HepG2 (cell line): ENCODE measurements around the gene TEAD1. TPM values are rescaled to one million over a fixed set of nuclear protein-coding genes. Genes with fewer than 3 reads are reported as not detected.

Source experiments
- AHR ChIP-seq: IDR thresholded peaks from 2 replicates; pipeline ENCODE4 v1.6.1; 2018; ENCODE audit warnings: missing genetic modification reagents, missing compliant biosample characterization
- EP300 ChIP-seq, 3 experiments: sonication (generic) in 1 of 3; formaldehyde crosslinking in 1 of 3; IDR thresholded peaks; 2 replicates each; pipeline versions ENCODE4 v1.5.1 to v1.6.1; 2011 to 2020; ENCODE audit warnings: low read depth in 2 of 3, low read length in 2 of 3, borderline replicate concordance in 1 of 3, improper control_type of control experiment in 1 of 3, mild to moderate bottlenecking in 1 of 3, missing genetic modification reagents in 1 of 3, moderate library complexity in 1 of 3
- FOXP1 ChIP-seq, 2 experiments: fragments of 450-650 bp in 1 of 2; IDR thresholded peaks; 2 replicates each; pipeline ENCODE4 v1.6.1; 2017 to 2018; ENCODE audit warnings: antibody characterized with exemption in 1 of 2
- GRHL1 ChIP-seq: sonication (generic); formaldehyde crosslinking; conservative IDR thresholded peaks from 2 replicates; pipeline ENCODE4 v1.8.0; 2022; ENCODE audit warnings: missing genetic modification reagents
- HES4 ChIP-seq: sonication (generic); formaldehyde crosslinking; IDR thresholded peaks from 2 replicates; pipeline ENCODE4 v1.9.0; 2021; ENCODE audit warnings: mild to moderate bottlenecking, missing genetic modification reagents, borderline replicate concordance
- MIER2 ChIP-seq: IDR thresholded peaks from 2 replicates; pipeline ENCODE4 v1.6.1; 2016; ENCODE audit warnings: missing biosample characterization, missing genetic modification reagents
- NR2F2 ChIP-seq: IDR thresholded peaks from 2 replicates; pipeline ENCODE4 v1.6.1; 2012; ENCODE audit warnings: low read depth, inconsistent platforms, borderline replicate concordance
- POLR2AphosphoS2 ChIP-seq: IDR thresholded peaks from 2 replicates; pipeline ENCODE4 v1.6.1; 2011; ENCODE audit warnings: low read depth, low read length, improper control_type of control experiment
- PPARG ChIP-seq: conservative IDR thresholded peaks from 2 replicates; pipeline ENCODE4 v1.6.1; 2016; ENCODE audit warnings: missing biosample characterization, missing genetic modification reagents
- PRDM10 ChIP-seq: sonication (generic); formaldehyde crosslinking; IDR thresholded peaks from 2 replicates; pipeline ENCODE4 v1.4.0; 2020; ENCODE audit warnings: low read depth, missing genetic modification reagents
- PRDM15 ChIP-seq: sonication (generic); formaldehyde crosslinking; IDR thresholded peaks from 2 replicates; pipeline ENCODE4 v1.4.0; 2020; ENCODE audit warnings: missing genetic modification reagents
- PRMT3 ChIP-seq: sonication (generic); formaldehyde crosslinking; IDR thresholded peaks from 2 replicates; pipeline ENCODE4 v1.8.1; 2022; ENCODE audit warnings: low read depth, mild to moderate bottlenecking, moderate library complexity, missing genetic modification reagents, borderline replicate concordance
- RBFOX2 ChIP-seq: fragments of 200-400 bp; formaldehyde crosslinking; IDR thresholded peaks from 2 replicates; pipeline ENCODE4 v1.6.1; 2017; ENCODE audit warnings: low read depth, mild to moderate bottlenecking, low read length
- ZBTB26 ChIP-seq: IDR thresholded peaks from 2 replicates; pipeline ENCODE4 v1.6.1; 2016; ENCODE audit warnings: missing compliant biosample characterization, missing genetic modification reagents, borderline replicate concordance
- ZFAT ChIP-seq: sonication (generic); formaldehyde crosslinking; conservative IDR thresholded peaks from 2 replicates; pipeline ENCODE4 v1.8.1; 2023; ENCODE audit warnings: missing genetic modification reagents, inconsistent platforms
- ZNF484 ChIP-seq: sonication (generic); formaldehyde crosslinking; IDR thresholded peaks from 2 replicates; pipeline ENCODE4 v1.5.1; 2020; ENCODE audit warnings: mild to moderate bottlenecking, low read depth, missing genetic modification reagents, borderline replicate concordance
- ZNF576 ChIP-seq: sonication (generic); formaldehyde crosslinking; IDR thresholded peaks from 2 replicates; pipeline ENCODE4 v1.4.0; 2020; ENCODE audit warnings: mild to moderate bottlenecking, missing genetic modification reagents
- polyA plus RNA-seq, 8 experiments: library from polyadenylated mRNA; depleted of rRNA in 3 of 8; stranded (reverse) in 7 of 8; unstranded in 1 of 8; fragments of >200 nt; fragmentation: Illumina TruSeq in 4 of 8; extraction: Trizol in 4 of 8; gene quantifications; 2 replicates each; pipeline versions ENCODE4 v1.2.1 to v1.2.3, GENCODE V29; 2011 to 2016; ENCODE audit warnings: low read depth in 4 of 8, missing spikeins in 1 of 8, mixed read lengths in 1 of 8; ENCODE audit not compliant: insufficient read depth in 1 of 8
- total RNA-seq, 5 experiments: library from RNA; depleted of rRNA; stranded (reverse); fragments of >200 nt; fragmentation: Illumina TruSeq; extraction: Trizol; gene quantifications; 2 replicates each; pipeline ENCODE4 v1.2.3, GENCODE V29; 2016; ENCODE audit warnings: low read depth in 1 of 5

Gene TEAD1
- total and polyA plus RNA-seq, 2 of the 13 experiments (the other 11 are each of a cell fraction or from before 2014, with no cell fraction given): 20.1 to 30.5 TPM

GRCh38 chr11:12827929-12828812, 153.9 kb downstream of the TEAD1 start (continued):
- no peak for TF ChIP-seq PRDM10 (CRISPR knock-in tag)
- no peak for TF ChIP-seq PPARG (CRISPR knock-in tag)
- no peak for TF ChIP-seq ZBTB26 (CRISPR knock-in tag)
- TF ChIP-seq MIER2 (CRISPR knock-in tag): no peak
- TF ChIP-seq HES4 (CRISPR knock-in tag): no peak
- no peak for TF ChIP-seq ZNF576 (CRISPR knock-in tag)
- no peak for TF ChIP-seq PRDM15 (CRISPR knock-in tag)
- TF ChIP-seq ZFAT: no peak
- no peak for TF ChIP-seq NR2F2
- no peak for TF ChIP-seq PRMT3
- no peak; a peak in 1 of 4 replicates for TF ChIP-seq EP300 (IDR thresholded peaks at IDR 0.05; ENCODE audit: low read depth in 2 of 2, low read length in 2 of 2)
- no peak for TF ChIP-seq EP300 (CRISPR knock-in tag; IDR thresholded peaks at IDR 0.05; ENCODE audit: borderline replicate concordance)
- TF ChIP-seq FOXP1 (IDR thresholded peaks at IDR 0.05): no peak
- TF ChIP-seq FOXP1 (CRISPR knock-in tag; IDR thresholded peaks at IDR 0.05): no peak; the same call in 1 of the 2 replicates
- TF ChIP-seq RBFOX2: peak; percentile 46; the same call in 1 of the 2 replicates
- TF ChIP-seq ZNF484 (CRISPR knock-in tag): no peak
- no peak for TF ChIP-seq AHR (CRISPR knock-in tag)
- TF ChIP-seq GRHL1: no peak
- no peak for TF ChIP-seq POLR2AphosphoS2
